AG08396 (cell line): ENCODE results near the gene ZBTB22.

Experiments
- DNase-seq: peaks from one replicate; pipeline ENCODE4 v3.0.0; 2012; ENCODE audit warnings: low spot score, mixed read lengths

Gene ZBTB22

GRCh38 chr6:33330736-33331135 lies 13.2 kb upstream of the ZBTB22 start:
- DNase-seq: no peak

GRCh38 chr6:33329058-33329457 lies 11.5 kb upstream of the ZBTB22 start:
- DNase-seq: no peak

- no peak for DNase-seq
Observed at GRCh38 chr6:33324125-33324524, 6.6 kb upstream of the ZBTB22 start.

DNA sequence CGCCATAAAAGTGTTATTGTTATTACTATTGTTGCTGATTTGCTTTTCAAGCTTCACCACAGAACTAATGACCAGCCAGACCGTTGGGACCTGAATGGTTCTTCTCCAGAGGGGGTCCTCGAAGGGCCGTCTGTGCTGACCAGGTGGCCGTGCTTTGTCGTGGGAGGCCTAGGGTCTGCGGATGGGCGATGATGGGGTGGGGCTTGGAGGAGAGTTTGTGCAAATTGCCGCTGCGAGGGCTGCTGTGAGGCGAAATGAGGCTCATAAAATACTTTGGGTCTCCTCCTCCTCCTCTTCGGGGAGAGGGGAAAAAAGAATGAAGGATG lies 6.0 kb upstream of the ZBTB22 start:
- DNase-seq: no peak

- no peak for DNase-seq
Observed at GRCh38 chr6:33321227-33321626, 3.7 kb upstream of the ZBTB22 start.

DNA sequence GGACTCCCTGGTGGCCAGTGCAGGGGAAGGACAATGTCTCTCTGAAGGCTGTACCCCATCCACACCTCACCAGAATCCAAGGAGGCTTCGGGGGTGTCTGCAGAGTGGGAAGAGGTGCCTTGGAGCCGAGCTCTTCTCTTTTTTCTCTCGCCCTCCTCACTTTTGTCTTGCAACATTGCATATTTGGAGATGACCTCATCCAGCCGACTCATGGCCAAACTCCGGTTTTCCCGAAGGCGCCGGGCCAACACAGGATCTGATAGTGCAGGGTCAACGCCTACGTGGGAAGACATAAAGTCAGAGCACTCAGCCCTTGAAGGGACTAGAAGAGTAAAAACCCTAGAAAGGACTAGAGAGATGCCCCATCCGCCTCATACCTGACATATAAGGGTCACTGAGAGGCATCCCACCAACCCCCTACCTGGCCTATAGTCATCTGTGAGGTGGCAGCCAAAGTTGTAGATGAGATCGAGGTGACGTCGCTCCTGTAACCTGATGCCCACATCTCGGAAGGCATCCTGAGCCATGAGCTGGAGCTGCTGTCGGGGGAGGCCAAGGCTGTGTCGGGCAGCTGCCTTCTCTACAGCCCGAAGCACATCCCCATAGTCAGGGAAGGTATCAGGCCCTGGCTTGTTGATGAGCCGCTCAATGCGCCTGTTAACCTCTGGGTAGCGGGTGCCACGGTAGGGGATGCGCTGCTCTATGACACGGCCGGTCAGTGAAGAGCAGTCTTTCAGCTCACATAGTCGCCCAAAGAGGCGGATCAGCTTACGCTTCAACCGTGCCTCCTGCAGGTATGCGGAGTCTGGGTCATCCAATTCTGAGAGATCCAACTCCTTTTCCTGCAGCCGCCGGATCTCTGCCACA lies 3.0 kb upstream of the ZBTB22 start:
- DNase-seq: peak; percentile 78

DNA sequence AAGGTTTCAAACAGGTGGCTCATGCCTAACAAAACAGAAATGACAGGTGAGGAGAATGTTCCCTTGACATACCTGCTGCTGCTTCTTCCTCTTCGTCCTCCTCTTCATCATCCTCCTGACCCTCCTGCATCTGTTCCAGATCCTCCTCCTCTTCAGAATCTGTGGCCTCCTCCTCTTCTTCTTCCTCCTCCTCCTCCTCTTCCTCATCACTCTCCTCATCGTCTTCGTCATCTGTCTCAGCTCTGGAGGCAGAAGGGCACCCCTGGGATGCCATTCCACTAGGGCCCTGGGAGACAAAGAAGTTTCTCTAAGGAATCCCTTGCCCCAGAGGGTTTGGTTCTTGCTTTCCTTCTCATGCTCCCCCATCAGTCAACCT lies 2.4 kb upstream of the ZBTB22 start:
- DNase-seq: no peak

DNA sequence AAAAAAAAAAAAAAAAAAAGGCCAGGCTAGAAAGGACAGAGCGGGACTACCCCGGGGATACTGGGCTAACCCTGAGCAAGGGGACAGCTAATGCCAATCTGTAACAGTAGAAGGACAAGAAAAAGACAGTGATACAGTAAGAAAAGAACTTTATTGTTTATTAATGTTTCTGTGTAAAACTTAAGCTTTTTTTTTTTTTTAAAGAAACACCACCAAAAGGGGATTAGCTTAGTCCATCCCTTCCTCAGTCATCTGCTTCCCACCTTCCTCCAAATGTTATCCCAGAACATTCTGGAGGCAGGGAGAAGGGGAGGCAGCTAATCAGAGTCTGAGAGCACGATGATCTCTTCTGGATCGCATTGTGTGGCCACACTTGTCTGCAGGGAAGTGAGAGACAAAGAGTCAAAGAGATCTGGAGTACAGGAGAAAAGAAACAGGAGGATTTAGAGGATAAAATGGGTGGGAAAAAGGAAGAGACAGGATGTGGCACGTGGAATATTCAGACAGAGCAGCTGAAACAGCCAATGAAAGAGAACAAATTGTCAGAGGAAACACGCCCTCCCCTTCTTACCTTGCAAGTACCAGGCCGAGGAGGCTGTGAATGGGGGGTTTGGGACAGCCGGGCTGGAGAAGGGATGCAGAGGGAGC lies 1.0 kb upstream of the ZBTB22 start:
- DNase-seq: no peak

GRCh38 chr6:33317419-33317668 lies 200 bp downstream of the ZBTB22 start:
- DNase-seq: peak; percentile 87

DNA sequence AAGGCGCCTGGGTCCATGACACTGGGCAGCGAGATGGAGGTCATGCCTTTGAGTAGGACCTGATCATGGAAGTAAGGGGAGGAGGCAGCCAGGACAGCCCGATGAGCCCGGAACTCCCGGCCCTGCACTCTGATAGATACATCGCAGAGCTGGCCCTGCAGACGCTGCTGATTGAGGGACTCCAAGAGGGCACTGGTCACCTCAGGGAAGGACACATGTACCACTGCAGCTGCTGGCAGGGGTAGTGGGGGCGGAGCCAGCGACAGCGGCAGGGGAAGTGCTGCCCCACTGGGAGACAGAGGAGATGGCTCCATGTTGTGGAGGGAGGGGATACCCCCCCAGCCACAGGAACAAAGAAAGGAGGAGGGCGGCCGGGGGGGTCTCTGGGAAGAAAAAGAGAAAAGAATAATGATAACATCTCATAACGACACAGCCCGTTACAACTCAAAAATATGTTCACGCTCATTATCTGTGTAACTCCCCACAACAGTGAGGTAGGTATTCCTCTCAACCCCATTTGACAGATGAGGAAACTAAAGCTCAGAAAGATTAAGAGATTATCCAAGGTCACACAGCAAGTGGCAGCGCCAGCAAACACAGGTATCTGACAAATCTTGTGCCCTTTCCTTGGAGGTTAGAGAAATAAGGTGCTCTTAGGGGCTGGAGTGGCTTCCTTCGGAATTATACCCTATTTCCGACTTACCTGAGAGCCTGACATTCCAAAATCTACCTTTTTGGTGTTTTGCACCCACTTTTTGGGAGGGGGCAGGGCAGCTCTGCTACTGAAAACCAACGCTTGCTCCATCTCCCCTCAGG lies 733 bp downstream of the ZBTB22 start:
- DNase-seq: no peak

- no peak for DNase-seq
Observed at GRCh38 chr6:33315793-33316602, 1.5 kb downstream of the ZBTB22 start.

DNA sequence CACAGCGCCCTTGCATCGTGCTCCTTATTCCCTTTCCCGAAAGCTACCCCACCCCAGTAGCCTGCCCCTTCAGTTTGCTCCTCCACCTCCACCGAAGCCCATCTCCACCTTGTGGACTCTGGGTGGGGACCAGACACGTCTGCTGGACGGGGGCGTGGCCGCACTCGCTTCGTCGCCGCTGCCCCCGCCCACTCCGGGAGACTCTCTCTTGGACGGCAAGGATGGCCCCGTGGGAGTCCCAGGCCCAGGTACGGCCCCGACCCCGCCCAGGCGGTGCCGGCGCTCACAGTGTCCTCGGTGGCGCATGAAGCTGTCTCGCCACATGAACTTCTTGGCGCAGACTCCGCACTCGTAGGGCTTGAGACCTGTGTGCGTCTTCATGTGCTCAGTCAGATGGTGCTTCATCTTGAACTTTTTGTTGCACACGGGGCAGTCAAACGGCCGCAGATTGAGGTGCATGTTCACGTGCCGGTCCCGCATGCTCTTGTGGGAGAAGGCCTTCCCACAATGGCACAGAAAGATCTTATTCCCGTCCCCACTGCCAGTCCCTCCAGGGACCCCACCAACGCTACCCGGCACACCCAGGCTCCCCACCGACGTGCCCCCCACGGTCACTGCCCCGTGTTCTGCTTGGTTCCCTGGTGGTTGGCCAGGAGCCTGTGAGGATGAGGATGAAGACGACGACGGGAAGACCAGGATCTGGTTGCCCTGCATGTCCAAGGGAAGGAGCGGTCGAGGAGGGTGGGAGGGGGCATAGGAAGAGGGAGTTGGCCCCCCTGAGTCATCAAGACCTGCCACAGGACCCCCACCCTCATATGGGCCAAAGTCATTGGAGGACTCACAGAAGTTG lies 2.4 kb downstream of the ZBTB22 start:
- no peak for DNase-seq

GRCh38 chr6:33314515-33314942 lies 3.0 kb downstream of the ZBTB22 start:
- DNase-seq: peak; percentile 61

- peak; percentile 70 for DNase-seq
Observed at GRCh38 chr6:33313709-33314514, 3.6 kb downstream of the ZBTB22 start, which contains the start of gene TAPBP. TSS of gene TAPBP (minus strand) at chr6:33314078. CDS start at chr6:33314041, 37 bp downstream.

DNA sequence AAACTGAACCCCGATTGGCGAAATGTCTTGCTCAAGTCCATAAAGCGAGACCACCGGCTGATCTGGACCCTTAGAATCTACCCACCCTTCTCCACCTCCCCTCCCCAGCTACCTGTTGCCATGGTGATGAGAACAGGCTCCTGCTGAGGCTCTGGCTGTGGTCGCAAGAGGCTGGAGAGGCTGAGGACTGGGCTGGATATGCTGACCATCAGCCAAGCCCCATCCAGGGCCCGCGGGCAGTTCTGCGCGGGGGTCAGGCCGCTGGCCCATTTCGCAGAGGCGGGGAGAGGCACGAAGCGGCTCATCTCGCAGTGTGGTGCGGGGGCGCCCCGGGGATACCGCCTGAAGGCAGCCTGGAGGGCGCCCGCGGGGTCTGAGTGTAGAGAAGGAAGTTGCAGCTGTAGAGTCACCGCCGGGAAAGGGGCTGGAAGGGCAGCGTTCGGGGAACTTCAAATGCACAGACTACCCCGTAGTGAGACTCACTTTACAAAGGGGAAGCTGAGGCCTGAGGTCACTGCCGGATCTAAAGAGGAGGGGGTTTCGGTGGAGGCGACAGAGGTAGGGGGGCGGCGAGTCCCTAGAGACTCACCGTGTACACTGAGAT lies 4.3 kb downstream of the ZBTB22 start:
- peak; percentile 43 for DNase-seq

- DNase-seq: peak; percentile 57
Observed at GRCh38 chr6:33312361-33313104, 5.0 kb downstream of the ZBTB22 start.

DNA sequence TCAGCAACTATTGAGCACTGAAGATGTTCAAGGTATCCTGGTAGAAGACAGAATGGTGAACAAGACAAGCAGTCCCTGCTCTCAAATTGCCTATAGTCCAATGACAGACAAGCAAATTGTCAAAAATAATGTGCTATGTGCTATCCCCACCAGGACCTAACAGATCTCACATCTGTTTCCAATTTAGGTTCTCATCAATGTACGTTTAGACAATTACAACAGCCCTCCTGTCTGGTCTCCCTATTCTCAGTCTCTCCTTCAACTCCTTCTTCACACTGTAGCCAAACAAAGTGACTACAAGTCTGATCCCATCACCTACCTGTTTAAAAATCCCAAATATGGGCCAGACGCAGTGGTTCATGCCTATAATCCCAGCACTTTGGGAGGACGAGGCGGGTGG lies 11.2 kb downstream of the ZBTB22 start:
- DNase-seq: no peak

- no peak for DNase-seq
Observed at GRCh38 chr6:33305052-33305451, 12.5 kb downstream of the ZBTB22 start.

DNA sequence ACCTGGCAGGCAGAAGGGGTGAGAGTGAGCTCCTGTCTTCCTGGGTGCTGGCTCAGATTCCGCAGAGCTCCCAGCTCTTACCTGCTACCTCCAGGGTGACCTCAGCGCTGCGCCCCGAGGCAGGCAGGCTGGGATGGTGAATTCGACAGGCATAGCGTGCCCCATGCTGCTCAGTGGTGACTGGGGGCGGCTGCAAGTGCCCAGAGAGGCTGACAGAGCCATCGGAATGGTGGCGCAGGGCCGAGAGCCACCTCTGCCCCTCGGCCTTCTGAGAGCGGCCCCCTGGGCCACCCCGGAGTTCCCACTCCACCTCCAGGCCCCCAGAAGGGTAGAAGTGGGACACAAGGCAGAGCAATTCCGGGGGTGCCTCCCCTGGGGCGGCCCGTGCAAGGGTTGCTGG lies 13.3 kb downstream of the ZBTB22 start:
- DNase-seq: no peak
